SK-N-SH (cell line): ENCODE data around the gene FAM135A. TPM values are rescaled to one million over a fixed set of nuclear protein-coding genes. Genes with fewer than 3 reads are reported as not detected.

Experiments used
- CTCF ChIA-PET: fragments of 300-600, 350-600 bp; formaldehyde crosslinking; extraction: SDS; loops from one replicate; lab custom pipeline; 2021; lab: Yijun Ruan, JAX
- POLR2A ChIA-PET: fragments of 350-600 bp; sonication (Branson Sonifier 250); formaldehyde crosslinking; extraction: SDS; loops from one replicate; lab custom pipeline; 2020; ENCODE audit warnings: antibody characterized with exemption, inconsistent platforms; lab: Yijun Ruan, JAX
- DNase-seq: peaks from one replicate; pipeline ENCODE4 v3.0.0; 2012
- H2AFZ ChIP-seq: fragments of 200-600 bp; sonication (generic); 2 replicates; pipeline ENCODE4 v1.8.1; 2016; ENCODE audit warnings: antibody characterized with exemption, mild to moderate bottlenecking, low read depth
- H3F3A ChIP-seq: fragments of 200-600 bp; sonication (generic); replicated peaks from 2 replicates; pipeline ENCODE3; 2016; ENCODE audit warnings: antibody characterized with exemption, mild to moderate bottlenecking; ENCODE audit not compliant: insufficient read depth
- H3K27ac ChIP-seq, 2 experiments: fragments of 200-500 bp in 1 of 2; fragments of 200-600 bp in 1 of 2; sonication (Bioruptor generic) in 1 of 2; sonication (generic), shearing (Covaris generic) in 1 of 2; 2 replicates each; pipeline versions ENCODE4 v1.5.1 to v1.6.1; 2014 to 2016; ENCODE audit warnings: low read depth in 2 of 2, inconsistent platforms in 1 of 2, low read length in 1 of 2, mild to moderate bottlenecking in 1 of 2, mixed read lengths in 1 of 2
- H3K27me3 ChIP-seq: fragments of 200-600 bp; sonication (generic), shearing (Covaris generic); 2 replicates; pipeline ENCODE4 v1.6.1; 2016; ENCODE audit warnings: mixed run types; ENCODE audit not compliant: insufficient read depth
- H3K36me3 ChIP-seq, 2 experiments: fragments of 200-500 bp in 1 of 2; fragments of 200-600 bp in 1 of 2; sonication (Bioruptor generic) in 1 of 2; sonication (generic) in 1 of 2; replicated peaks in 1 of 2; 2 replicates each; pipeline versions ENCODE3 to v1.5.1; 2014 to 2016; ENCODE audit warnings: low read length in 1 of 2, mild to moderate bottlenecking in 1 of 2; ENCODE audit not compliant: insufficient read depth in 2 of 2, control insufficient read depth in 1 of 2
- H3K4me1 ChIP-seq, 2 experiments: fragments of 200-500 bp in 1 of 2; fragments of 200-600 bp in 1 of 2; sonication (Bioruptor generic) in 1 of 2; sonication (generic), shearing (Covaris generic) in 1 of 2; 2 replicates each; pipeline versions ENCODE4 v1.5.1 to v1.6.1; 2014 to 2016; ENCODE audit warnings: low read depth in 1 of 2, low read length in 1 of 2, mixed run types in 1 of 2; ENCODE audit not compliant: insufficient read depth in 2 of 2, control insufficient read depth in 1 of 2
- H3K4me2 ChIP-seq: fragments of 200-600 bp; sonication (generic), shearing (Covaris generic); 2 replicates; pipeline ENCODE4 v1.6.1; 2017; ENCODE audit warnings: mixed run types
- H3K4me3 ChIP-seq, 2 experiments: fragments of 200-500 bp in 1 of 2; fragments of 200-600 bp in 1 of 2; sonication (Bioruptor generic) in 1 of 2; sonication (generic), shearing (Covaris generic) in 1 of 2; 2 replicates each; pipeline versions ENCODE4 v1.5.1 to v1.8.1; 2014 to 2016; ENCODE audit warnings: low read depth in 2 of 2, inconsistent platforms in 1 of 2, low read length in 1 of 2, mild to moderate bottlenecking in 1 of 2, mixed read lengths in 1 of 2, moderate library complexity in 1 of 2
- H3K79me2 ChIP-seq: fragments of 200-600 bp; sonication (generic); 2 replicates; pipeline ENCODE4 v1.8.1; 2017; ENCODE audit warnings: mild to moderate bottlenecking; ENCODE audit not compliant: insufficient read depth
- H3K9ac ChIP-seq: fragments of 200-600 bp; sonication (generic); 2 replicates; pipeline ENCODE4 v1.6.1; 2017; ENCODE audit warnings: mixed run types
- H3K9me2 ChIP-seq: fragments of 200-600 bp; sonication (generic); 2 replicates; pipeline ENCODE4 v1.6.1; 2017; ENCODE audit warnings: mixed run types
- H3K9me3 ChIP-seq: fragments of 200-600 bp; sonication (generic); 2 replicates; pipeline ENCODE4 v1.6.1; 2017; ENCODE audit warnings: mixed run types, mild to moderate bottlenecking, moderate library complexity
- H4K20me1 ChIP-seq: fragments of 200-600 bp; sonication (generic); 2 replicates; pipeline ENCODE4 v1.6.1; 2017; ENCODE audit warnings: mild to moderate bottlenecking, mixed run types; ENCODE audit not compliant: insufficient read depth
- CHD2 ChIP-seq: fragments of 150-350 bp; IDR thresholded peaks from 2 replicates; pipeline ENCODE4 v1.6.1; 2018; ENCODE audit warnings: low read length; ENCODE audit not compliant: partially characterized antibody
- EP300 ChIP-seq, 2 experiments: IDR thresholded peaks; 2 replicates each; pipeline versions ENCODE4 v1.4.0 to v1.6.1; 2012; ENCODE audit warnings: borderline replicate concordance in 1 of 2, low read depth in 1 of 2, low read length in 1 of 2
- JUND ChIP-seq: IDR thresholded peaks from 2 replicates; pipeline ENCODE4 v1.4.0; 2012
- MEF2A ChIP-seq: IDR thresholded peaks from 2 replicates; pipeline ENCODE4 v1.4.0; 2012; ENCODE audit warnings: low read depth, borderline replicate concordance
- MXI1 ChIP-seq: IDR thresholded peaks from 2 replicates; pipeline ENCODE4 v1.6.1; 2012; ENCODE audit warnings: mild to moderate bottlenecking, low read depth, low read length, improper control_type of control experiment
- NRF1 ChIP-seq: IDR thresholded peaks from 2 replicates; pipeline ENCODE4 v1.6.1; 2012; ENCODE audit warnings: low read depth, mild to moderate bottlenecking, low read length
- SIN3A ChIP-seq: IDR thresholded peaks from 2 replicates; pipeline ENCODE4 v1.6.1; 2012; ENCODE audit warnings: low read depth, mild to moderate bottlenecking, low read length, moderate library complexity, borderline replicate concordance
- TCF12 ChIP-seq: IDR thresholded peaks from 2 replicates; pipeline ENCODE4 v1.4.0; 2012
- TEAD4 ChIP-seq: IDR thresholded peaks from 2 replicates; pipeline ENCODE4 v1.4.0; 2012; ENCODE audit warnings: mild to moderate bottlenecking, borderline replicate concordance; ENCODE audit not compliant: insufficient read depth
- WGBS: methylation state at CpG from one replicate; pipeline ENCODE4 v1.1.6; 2017; ENCODE audit warnings: low lambda C conversion rate; 5-methylcytosine and 5-hydroxymethylcytosine counted together
- polyA plus RNA-seq, 3 experiments: library from polyadenylated mRNA; depleted of rRNA; stranded (reverse); fragments of >200 nt; gene quantifications; 2 replicates each; pipeline ENCODE4 v1.2.3, GENCODE V29; 2012
- TF ChIP-seq, protein P1 (sequence below): IDR thresholded peaks from 2 replicates; pipeline ENCODE4 v1.4.0; 2012; ENCODE audit warnings: low read depth, borderline replicate concordance
- TF ChIP-seq, protein P2 (sequence below): IDR thresholded peaks from 2 replicates; pipeline ENCODE4 v1.6.1; 2012; ENCODE audit warnings: mild to moderate bottlenecking, low read depth, low read length, moderate library complexity

Gene FAM135A
- polyA plus RNA-seq, 1 of the 3 experiments (the other 2 are of a cell fraction): 2.6 TPM

DNA sequence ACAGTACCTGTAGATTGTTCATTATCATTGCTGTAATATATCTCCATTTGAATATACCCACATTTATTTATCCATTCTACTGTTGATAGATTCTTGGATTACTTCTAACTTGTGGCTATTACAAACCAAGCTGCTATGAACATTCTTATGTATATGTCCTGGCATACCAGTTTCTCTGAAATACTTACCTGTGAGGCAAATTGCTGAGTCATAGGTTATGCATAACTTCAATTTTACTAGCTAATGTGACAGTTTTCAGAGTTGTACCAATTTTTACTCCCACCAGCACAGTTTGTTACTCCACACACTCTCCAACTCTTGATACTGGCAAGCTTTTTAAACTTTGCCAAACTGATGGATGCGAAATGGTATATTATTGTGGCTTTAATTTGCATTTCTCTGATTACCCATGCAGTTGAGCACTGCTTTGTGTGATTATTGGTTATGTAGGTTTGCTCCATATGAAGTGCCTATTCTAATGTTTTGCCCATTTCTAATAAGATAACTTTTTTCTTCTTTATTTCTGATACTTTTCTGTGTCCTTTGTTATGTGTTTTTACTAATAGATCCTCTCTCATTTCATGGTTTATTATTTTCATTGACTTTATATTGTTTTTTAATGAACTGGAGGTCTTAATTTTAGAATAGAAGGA, 90.6 kb downstream of the FAM135A start:
- Histone ChIP-seq H3K4me3 (no peak overlapping the region), H3K4me2 (no peak overlapping the region), H3K9ac (no peak overlapping the region), H3K9me2 (no peaks in the 10 kb centered on the region), H4K20me1 (no peaks in the 10 kb centered on the region), H3F3A (no peaks in the 10 kb centered on the region), H2AFZ (no peak overlapping the region), H3K9me3 (peaks cover 8% of the 10 kb centered on the region), H3K36me3 (peaks cover 25 to 34% of the 10 kb centered on the region in 2 experiments), H3K4me1 (no peaks in the 10 kb centered on the region), H3K79me2 (no peaks in the 10 kb centered on the region), H3K27ac (no peak overlapping the region), H3K27me3 (no peaks in the 10 kb centered on the region)
- TF ChIP-seq, protein P1, sequence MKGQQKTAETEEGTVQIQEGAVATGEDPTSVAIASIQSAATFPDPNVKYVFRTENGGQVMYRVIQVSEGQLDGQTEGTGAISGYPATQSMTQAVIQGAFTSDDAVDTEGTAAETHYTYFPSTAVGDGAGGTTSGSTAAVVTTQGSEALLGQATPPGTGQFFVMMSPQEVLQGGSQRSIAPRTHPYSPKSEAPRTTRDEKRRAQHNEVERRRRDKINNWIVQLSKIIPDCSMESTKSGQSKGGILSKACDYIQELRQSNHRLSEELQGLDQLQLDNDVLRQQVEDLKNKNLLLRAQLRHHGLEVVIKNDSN: no peak
- TF ChIP-seq JUND (no peak), MXI1 (no peak), MEF2A (no peak), TEAD4 (no peak), TCF12 (no peak), EP300 (IDR thresholded peaks at IDR 0.05; ENCODE audit: borderline replicate concordance in 1 of 2, low read depth in 1 of 2, low read length in 1 of 2) (no peak), NRF1 (no peak), CHD2 (no peak)
- TF ChIP-seq, protein P2, sequence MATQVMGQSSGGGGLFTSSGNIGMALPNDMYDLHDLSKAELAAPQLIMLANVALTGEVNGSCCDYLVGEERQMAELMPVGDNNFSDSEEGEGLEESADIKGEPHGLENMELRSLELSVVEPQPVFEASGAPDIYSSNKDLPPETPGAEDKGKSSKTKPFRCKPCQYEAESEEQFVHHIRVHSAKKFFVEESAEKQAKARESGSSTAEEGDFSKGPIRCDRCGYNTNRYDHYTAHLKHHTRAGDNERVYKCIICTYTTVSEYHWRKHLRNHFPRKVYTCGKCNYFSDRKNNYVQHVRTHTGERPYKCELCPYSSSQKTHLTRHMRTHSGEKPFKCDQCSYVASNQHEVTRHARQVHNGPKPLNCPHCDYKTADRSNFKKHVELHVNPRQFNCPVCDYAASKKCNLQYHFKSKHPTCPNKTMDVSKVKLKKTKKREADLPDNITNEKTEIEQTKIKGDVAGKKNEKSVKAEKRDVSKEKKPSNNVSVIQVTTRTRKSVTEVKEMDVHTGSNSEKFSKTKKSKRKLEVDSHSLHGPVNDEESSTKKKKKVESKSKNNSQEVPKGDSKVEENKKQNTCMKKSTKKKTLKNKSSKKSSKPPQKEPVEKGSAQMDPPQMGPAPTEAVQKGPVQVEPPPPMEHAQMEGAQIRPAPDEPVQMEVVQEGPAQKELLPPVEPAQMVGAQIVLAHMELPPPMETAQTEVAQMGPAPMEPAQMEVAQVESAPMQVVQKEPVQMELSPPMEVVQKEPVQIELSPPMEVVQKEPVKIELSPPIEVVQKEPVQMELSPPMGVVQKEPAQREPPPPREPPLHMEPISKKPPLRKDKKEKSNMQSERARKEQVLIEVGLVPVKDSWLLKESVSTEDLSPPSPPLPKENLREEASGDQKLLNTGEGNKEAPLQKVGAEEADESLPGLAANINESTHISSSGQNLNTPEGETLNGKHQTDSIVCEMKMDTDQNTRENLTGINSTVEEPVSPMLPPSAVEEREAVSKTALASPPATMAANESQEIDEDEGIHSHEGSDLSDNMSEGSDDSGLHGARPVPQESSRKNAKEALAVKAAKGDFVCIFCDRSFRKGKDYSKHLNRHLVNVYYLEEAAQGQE: no peak
- CTCF ChIA-PET: interaction anchor here (0.7 kb wide), 1 partner anchor 289 kb away, joined by 3 read pairs; no protein-coding TSS in a partner anchor
- 72% methylated on average over 1 of the region's 1 CpG for WGBS
- DNase-seq: no peak
- POLR2A ChIA-PET: no interaction called here

DNA sequence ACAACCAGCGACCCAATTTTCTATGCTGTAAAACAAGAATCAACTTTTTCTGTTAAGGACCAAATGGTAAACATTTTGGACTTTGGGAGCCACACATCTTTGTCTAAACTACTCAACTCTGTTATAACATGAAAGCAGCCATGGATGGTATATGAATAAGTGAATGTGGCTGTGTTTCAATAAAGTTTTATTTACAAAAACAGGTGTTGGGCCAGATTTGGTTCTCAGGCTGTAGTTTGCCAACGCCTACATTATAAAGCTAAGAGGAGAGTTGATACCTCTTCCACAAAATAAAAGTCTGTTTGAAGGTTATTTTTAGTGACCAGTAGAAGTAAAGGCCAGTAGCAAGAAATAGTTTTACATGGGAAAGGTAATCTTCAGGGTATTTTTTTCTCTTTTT, 93.0 kb downstream of the FAM135A start:
- peaks cover 25 to 34% of the 10 kb centered on the region in 2 experiments for H3K36me3 ChIP-seq
- H3K27ac ChIP-seq: no peak overlapping the region
- no peak overlapping the region for H3K4me2 ChIP-seq
- 89% methylated on average over 2 of the region's 2 CpGs for WGBS
- H3K4me1 ChIP-seq: no peaks in the 10 kb centered on the region
- ChIA-PET POLR2A (no interaction called here), CTCF (no interaction called here)
- no peaks in the 10 kb centered on the region for H3K79me2 ChIP-seq
- H3K9me3 ChIP-seq: peaks cover 8% of the 10 kb centered on the region
- no peaks in the 10 kb centered on the region for H3F3A ChIP-seq
- H3K9me2 ChIP-seq: no peaks in the 10 kb centered on the region
- H3K9ac ChIP-seq: no peak overlapping the region
- DNase-seq: no peak
- no peaks in the 10 kb centered on the region for H3K27me3 ChIP-seq
- H3K4me3 ChIP-seq: no peak overlapping the region
- no peaks in the 10 kb centered on the region for H4K20me1 ChIP-seq
- H2AFZ ChIP-seq: no peak overlapping the region
- TF ChIP-seq SIN3A: no peak
